GM19043 (cell line): ENCODE measurements around the gene IL13.

Experiments
- ATAC-seq: cut with Tn5 transposase; IDR thresholded peaks from one replicate; pipeline ENCODE4 v1.9.1; 2021; ENCODE audit warnings: low read depth; ENCODE audit not compliant: unreplicated experiment

Gene IL13

DNA sequence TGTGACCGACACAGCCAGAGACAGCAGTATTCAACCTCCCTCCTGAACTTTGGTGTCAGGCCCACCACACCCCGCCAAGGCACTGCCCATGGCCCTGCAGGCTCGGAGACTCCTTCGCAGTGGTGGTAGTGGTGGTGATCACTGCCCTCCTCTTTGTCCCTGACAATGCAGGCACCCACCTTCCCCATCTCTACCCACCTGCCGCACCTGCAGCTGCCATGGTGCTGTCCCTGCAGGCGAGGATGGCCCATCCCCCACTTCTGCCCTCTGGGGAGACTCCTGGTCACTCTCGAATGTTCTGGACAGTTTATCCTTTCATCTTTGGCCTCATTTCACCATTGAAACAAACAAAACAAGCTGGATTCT lies 11.5 kb downstream of the IL13 start:
- no peak for ATAC-seq

- no peak for ATAC-seq
These were observed 12.3 kb downstream of the IL13 start for GRCh38 chr5:132669966-132670882.

- no peak for ATAC-seq
These were observed 13.0 kb downstream of the IL13 start for GRCh38 chr5:132671000-132671399.

DNA sequence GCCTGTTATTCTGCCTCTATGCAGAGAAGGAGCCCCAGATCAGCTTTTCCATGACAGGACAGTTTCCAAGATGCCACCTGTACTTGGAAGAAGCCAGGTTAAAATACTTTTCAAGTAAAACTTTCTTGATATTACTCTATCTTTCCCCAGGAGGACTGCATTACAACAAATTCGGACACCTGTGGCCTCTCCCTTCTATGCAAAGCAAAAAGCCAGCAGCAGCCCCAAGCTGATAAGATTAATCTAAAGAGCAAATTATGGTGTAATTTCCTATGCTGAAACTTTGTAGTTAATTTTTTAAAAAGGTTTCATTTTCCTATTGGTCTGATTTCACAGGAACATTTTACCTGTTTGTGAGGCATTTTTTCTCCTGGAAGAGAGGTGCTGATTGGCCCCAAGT lies 15.5 kb downstream of the IL13 start:
- no peak for ATAC-seq

DNA sequence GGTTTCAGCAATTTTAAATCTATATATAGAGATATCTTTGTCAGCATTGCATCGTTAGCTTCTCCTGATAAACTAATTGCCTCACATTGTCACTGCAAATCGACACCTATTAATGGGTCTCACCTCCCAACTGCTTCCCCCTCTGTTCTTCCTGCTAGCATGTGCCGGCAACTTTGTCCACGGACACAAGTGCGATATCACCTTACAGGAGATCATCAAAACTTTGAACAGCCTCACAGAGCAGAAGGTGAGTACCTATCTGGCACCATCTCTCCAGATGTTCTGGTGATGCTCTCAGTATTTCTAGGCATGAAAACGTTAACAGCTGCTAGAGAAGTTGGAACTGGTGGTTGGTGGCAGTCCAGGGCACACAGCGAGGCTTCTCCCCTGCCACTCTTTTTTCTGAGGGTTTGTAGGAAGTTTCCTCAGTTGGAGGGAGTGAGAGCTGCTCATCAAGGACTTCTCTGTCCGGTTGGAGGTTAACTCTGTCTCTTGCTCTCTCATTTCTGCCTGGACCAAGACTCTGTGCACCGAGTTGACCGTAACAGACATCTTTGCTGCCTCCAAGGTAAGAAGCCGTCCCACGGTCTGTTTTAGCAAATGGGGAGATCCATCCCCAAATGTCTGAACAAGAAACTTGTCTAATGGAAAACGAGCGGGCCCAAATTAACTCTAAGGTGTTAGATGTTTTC lies 16.1 kb downstream of the IL13 start, which contains the start of gene IL4:
TSS of gene IL4 (plus strand) at position 51 of the 692 bp plus-strand sequence. CDS start at position 113, 62 bp downstream.
- no peak for ATAC-seq

DNA sequence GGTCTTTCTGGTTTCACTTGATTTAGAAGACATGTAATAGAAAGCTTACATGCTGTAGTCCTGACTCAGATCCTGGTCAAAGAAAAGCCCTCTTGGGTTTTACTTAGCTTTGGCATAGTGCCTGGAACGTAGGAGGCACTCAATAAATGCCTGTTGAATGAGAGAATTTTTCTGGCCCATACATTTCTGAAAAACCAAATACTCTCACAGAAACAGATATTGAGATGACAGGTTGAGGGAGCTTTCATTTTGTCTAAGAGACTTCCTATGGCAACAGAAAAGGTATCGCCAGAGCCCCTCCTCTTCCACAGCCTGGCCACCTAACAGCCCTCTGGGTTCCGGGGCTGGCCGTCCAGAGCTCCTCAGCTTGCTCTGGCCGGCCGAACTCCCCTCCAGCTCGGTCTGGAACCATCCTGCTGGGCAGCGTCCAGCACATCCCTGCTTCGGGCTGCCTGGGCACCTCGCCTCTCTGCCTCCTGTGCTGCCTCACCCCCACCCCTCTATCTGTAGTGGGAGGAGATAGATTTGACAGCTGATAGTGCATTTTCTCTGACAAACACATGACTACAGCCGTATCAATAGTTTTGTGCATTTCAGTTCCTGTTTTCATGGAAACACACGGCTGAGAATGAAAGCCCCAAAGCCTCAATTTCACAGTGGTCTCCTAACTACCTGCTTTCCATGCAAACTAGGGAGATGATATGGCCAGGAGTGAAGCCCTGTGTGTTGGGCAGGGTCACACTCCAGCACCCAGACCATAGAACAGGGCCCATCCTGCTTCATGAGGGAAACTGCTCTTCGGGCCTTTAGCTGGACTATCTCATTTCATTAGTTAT lies 16.9 kb downstream of the IL13 start:
- ATAC-seq, result peak; percentile 83

- ATAC-seq, result no peak
These were observed 18.1 kb downstream of the IL13 start for GRCh38 chr5:132675936-132676689.

DNA sequence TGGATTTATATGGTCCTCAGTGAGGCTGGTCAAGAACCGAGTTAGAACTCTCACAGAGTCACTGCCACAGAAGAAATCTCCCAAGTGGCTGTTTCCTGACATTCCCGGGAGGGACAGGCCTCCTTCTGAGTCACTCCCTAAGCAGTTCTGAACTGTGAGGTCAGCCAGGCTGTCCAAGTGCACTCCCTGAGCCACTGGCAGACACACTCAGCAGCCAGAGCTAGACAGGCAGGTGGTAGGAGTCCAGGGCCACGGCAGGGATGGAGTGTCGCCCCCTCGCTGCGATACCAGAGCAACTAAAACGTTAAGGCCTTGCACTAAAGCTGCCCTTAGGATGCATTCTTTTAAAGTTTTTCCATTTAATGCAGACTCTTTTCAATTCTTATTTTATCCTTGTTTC lies 19.2 kb downstream of the IL13 start:
- no peak for ATAC-seq

GRCh38 chr5:132677682-132678400 lies 19.9 kb downstream of the IL13 start:
- no peak for ATAC-seq

DNA sequence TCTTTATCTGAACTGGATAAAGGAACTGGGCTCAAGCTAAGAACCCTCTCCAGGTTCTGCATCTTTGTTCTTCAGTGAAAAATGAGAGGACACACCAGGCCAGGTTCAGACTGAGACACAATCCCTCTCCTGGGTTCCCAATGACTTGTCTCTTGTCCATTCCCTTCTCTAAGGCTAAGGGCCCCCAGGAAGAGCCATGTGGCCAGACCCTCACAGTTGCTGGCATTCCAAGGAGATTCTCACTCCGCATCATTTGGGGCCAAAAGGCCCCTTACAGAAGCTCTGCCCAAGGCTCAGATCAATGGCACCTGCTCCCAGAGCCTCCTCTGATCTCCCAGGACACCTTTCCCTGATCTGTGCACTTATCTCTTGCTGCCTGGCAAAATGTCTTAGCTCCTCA lies 20.8 kb downstream of the IL13 start:
- no peak for ATAC-seq

DNA sequence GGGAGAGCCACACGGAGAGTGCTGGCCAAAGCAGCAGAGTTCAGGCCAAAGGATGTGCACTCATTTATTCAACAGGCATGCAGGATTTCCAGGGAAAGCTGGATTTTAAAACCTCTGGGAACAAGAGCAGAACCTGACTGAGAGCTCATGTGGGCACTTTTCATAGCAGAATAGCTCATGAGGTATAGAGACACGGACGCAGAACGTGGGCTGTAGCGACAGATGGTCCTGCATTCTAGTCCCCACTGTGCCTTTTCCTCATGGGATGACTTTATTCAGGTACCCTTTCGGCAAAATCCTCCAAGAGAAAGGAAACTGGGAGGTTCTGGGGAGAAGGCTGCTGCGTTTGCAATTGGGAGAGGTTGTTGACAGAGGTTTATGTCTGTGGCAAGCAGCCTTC lies 21.2 kb downstream of the IL13 start:
- ATAC-seq, result no peak

DNA sequence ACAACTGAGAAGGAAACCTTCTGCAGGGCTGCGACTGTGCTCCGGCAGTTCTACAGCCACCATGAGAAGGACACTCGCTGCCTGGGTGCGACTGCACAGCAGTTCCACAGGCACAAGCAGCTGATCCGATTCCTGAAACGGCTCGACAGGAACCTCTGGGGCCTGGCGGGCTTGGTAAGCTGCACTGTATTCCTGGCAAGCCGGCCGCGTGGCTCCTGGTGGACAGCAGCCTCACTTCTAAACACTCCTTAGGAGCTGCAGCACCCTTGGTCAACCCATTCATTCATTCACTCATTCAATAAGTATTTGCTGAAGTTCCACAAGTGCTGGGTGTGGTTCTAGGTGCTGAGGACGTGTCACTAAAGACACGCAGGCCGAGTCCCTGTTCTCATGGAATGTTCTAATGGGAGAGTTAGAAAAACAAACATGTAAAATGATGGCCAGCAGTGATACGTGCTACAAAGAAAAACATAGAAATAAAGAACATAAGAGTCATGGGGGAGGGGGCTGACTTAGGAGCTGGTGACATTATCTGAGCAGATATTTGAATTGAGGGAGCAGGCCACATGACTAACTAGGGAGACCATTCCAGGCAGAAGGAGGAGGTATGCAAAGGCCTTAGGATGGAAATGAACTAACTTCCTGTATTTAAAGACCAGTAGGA lies 21.9 kb downstream of the IL13 start:
- ATAC-seq, result no peak

- no peak for ATAC-seq
These were observed 23.0 kb downstream of the IL13 start for GRCh38 chr5:132680780-132681475.

GRCh38 chr5:132681476-132681831 lies 23.5 kb downstream of the IL13 start:
- no peak for ATAC-seq

- ATAC-seq, result no peak
These were observed 24.0 kb downstream of the IL13 start for GRCh38 chr5:132681983-132682382.

- no peak for ATAC-seq
These were observed 26.5 kb downstream of the IL13 start for GRCh38 chr5:132684491-132684890.

- no peak for ATAC-seq
These were observed 27.1 kb downstream of the IL13 start for GRCh38 chr5:132684922-132685720.

DNA sequence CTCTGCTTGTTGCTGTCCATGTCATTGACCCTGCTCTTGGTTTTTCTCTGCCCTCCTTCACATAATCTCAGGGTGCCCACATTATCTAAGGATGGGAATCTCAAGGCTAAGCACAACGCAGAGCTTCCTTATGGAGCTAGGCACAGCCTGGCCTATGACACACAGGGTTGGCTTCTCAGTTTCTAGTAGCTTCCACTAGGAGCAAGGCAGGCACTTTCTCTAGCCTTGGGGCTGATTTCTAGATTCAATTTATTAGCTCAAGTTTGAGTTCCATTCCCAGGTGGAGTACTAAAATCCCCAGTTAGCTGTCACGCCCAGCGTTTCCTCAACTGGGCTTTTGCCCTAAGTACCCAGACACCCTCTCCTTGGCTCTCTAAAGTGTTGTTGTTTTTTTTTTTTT lies 28.2 kb downstream of the IL13 start:
- ATAC-seq, result no peak
